ENCODE results near the gene NCF4.

Gene NCF4

GRCh38 chr22:36828815-36829214, 32.0 kb upstream of the NCF4 start:
- no peak overlapping the region for H3K27ac ChIP-seq
- no peak for TF ChIP-seq ZFX (IDR thresholded peaks at IDR 0.05)
- no peak for TF ChIP-seq CTCF (conservative IDR thresholded peaks at IDR 0.05)

- H3K27ac ChIP-seq: no peak overlapping the region
- TF ChIP-seq ZFX (IDR thresholded peaks at IDR 0.05) (no peak), CTCF (conservative IDR thresholded peaks at IDR 0.05) (no peak)
Measured at GRCh38 chr22:36829370-36830002, 31.3 kb upstream of the NCF4 start.

GRCh38 chr22:36830601-36831000, 30.2 kb upstream of the NCF4 start:
- TF ChIP-seq CTCF (conservative IDR thresholded peaks at IDR 0.05) (no peak), ZFX (IDR thresholded peaks at IDR 0.05) (no peak)
- H3K27ac ChIP-seq: no peak overlapping the region

- TF ChIP-seq CTCF (conservative IDR thresholded peaks at IDR 0.05) (no peak), ZFX (IDR thresholded peaks at IDR 0.05) (no peak)
- H3K27ac ChIP-seq: no peak overlapping the region
Measured at GRCh38 chr22:36831206-36831605, 29.6 kb upstream of the NCF4 start.

GRCh38 chr22:36831717-36832116, 29.1 kb upstream of the NCF4 start:
- no peak for TF ChIP-seq CTCF (conservative IDR thresholded peaks at IDR 0.05)
- no peak for TF ChIP-seq ZFX (IDR thresholded peaks at IDR 0.05)

GRCh38 chr22:36833073-36833472, 27.7 kb upstream of the NCF4 start:
- no peak overlapping the region for H3K27ac ChIP-seq
- TF ChIP-seq CTCF (conservative IDR thresholded peaks at IDR 0.05) (no peak), ZFX (IDR thresholded peaks at IDR 0.05) (no peak)

More at GRCh38 chr22:36831717-36832116, 29.1 kb upstream of the NCF4 start:
- no peak overlapping the region for H3K27ac ChIP-seq

- no peak for TF ChIP-seq CTCF (conservative IDR thresholded peaks at IDR 0.05)
- no peak for TF ChIP-seq ZFX (IDR thresholded peaks at IDR 0.05)
- no peak overlapping the region for H3K27ac ChIP-seq
Measured at GRCh38 chr22:36835903-36836302, 24.9 kb upstream of the NCF4 start.

Measured in C4-2B (cell line).